Stimulated activated CD8-positive, alpha-beta memory T cell treated with anti-CD3 and anti-CD28 coated beads, Interleukin-12 subunit alpha, Interleukin-12 subunit beta, amount 100 ng/mL, for 4 hours (primary cell): ENCODE data around the gene POLR3H.

Experiments used
- DNase-seq: peaks from one replicate; pipeline ENCODE4 v3.0.0-alpha.2; 2020; ENCODE audit warnings: low read depth

The POLR3H gene

GRCh38 chr22:41535244-41535643 is 9.0 kb downstream of the POLR3H start:
- DNase-seq, result no peak

GRCh38 chr22:41534219-41534618 is 10.1 kb downstream of the POLR3H start:
- no peak for DNase-seq

- DNase-seq, result peak; percentile 35
Measured at GRCh38 chr22:41532908-41533825, 11.1 kb downstream of the POLR3H start.

- no peak for DNase-seq
Measured at GRCh38 chr22:41531715-41532477, 12.4 kb downstream of the POLR3H start.

GRCh38 chr22:41530890-41531714 is 13.2 kb downstream of the POLR3H start:
- DNase-seq, result no peak

GRCh38 chr22:41528938-41529561 is 15.2 kb downstream of the POLR3H start:
- DNase-seq, result no peak

- no peak for DNase-seq
Measured at GRCh38 chr22:41528132-41528766, 16.0 kb downstream of the POLR3H start.

GRCh38 chr22:41526830-41527799 is 17.2 kb downstream of the POLR3H start:
- peak; percentile 46 for DNase-seq

- no peak for DNase-seq
Measured at GRCh38 chr22:41526226-41526829, 17.9 kb downstream of the POLR3H start.

GRCh38 chr22:41525450-41526225 is 18.6 kb downstream of the POLR3H start:
- no peak for DNase-seq

- DNase-seq, result peak; percentile 45
Measured at GRCh38 chr22:41524809-41525449, 19.3 kb downstream of the POLR3H start.

GRCh38 chr22:41524251-41524661 is 20.0 kb downstream of the POLR3H start:
- no peak for DNase-seq

- no peak for DNase-seq
Measured at GRCh38 chr22:41523464-41524221, 20.6 kb downstream of the POLR3H start.

- no peak for DNase-seq
Measured at GRCh38 chr22:41522813-41523212, 21.5 kb downstream of the POLR3H start.

- no peak for DNase-seq
Measured at GRCh38 chr22:41521126-41521525, 23.1 kb downstream of the POLR3H start.

- DNase-seq, result no peak
Measured at GRCh38 chr22:41518048-41518347, 26.3 kb downstream of the POLR3H start.

- no peak for DNase-seq
Measured at GRCh38 chr22:41517172-41518047, 26.9 kb downstream of the POLR3H start.
